Vagina (tissue), 2 donors: ENCODE results near the gene CGB1.

Experiments used
- CTCF ChIP-seq, 3 experiments: fragments of 450-650 bp in 2 of 3; fragments of 200-600 bp in 1 of 3; sonication (generic) in 1 of 3; IDR thresholded peaks; one replicate each; pipeline ENCODE4 v1.5.1; 2017 to 2019; ENCODE audit warnings: antibody characterized with exemption in 3 of 3, mild to moderate bottlenecking in 2 of 3, moderate library complexity in 2 of 3
- POLR2A ChIP-seq, 2 donors: fragments of 450-650 bp; IDR thresholded peaks; one replicate each; pipeline ENCODE4 v1.6.1; 2017; ENCODE audit warnings: antibody characterized with exemption in 2 of 2, mild to moderate bottlenecking in 2 of 2, moderate library complexity in 2 of 2
- POLR2AphosphoS5 ChIP-seq, 2 donors: sonication (generic); formaldehyde crosslinking; IDR thresholded peaks; one replicate each; pipeline ENCODE4 v1.9.0; 2017; ENCODE audit warnings: antibody characterized with exemption in 2 of 2, mild to moderate bottlenecking in 2 of 2, low read depth in 1 of 2; ENCODE audit not compliant: insufficient read depth in 1 of 2

DNA sequence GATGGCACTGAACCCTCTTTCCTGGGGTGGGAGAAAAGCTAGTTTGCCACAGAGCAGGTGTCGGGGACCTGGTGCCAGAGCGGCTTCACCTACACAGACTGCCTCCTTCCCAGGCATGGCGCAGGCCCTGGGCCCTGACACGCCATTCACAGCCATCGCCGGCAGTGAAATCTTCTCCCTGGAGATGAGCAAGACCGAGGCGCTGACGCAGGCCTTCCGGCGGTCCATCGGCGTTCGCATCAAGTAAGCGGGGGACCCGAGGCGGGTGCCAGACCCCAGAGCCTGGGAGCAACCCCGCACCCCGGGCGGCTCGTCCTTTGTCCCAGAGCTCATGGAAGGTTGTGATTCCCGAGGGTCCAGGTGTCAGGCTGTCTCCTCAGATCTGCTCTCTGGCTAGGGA is 29.8 kb downstream of the CGB1 start:
- TF ChIP-seq CTCF (IDR thresholded peaks at IDR 0.05) (no peak), POLR2A (IDR thresholded peaks at IDR 0.05) (no peak), POLR2AphosphoS5 (IDR thresholded peaks at IDR 0.05; ENCODE audit: insufficient read depth in 1 of 2, low read depth in 1 of 2) (no peak)
